Endodermal cell (in vitro differentiated cells): ENCODE data around the gene SLC48A1. TPM values are rescaled to one million over a fixed set of nuclear protein-coding genes. Genes with fewer than 3 reads are reported as not detected.

Source experiments
- DNase-seq: peaks from one replicate; pipeline ENCODE4 v3.0.0-alpha.2; 2017
- H3K27ac ChIP-seq: 2 replicates; pipeline ENCODE4 v1.5.1; 2013; ENCODE audit warnings: mild to moderate bottlenecking, low read depth, low read length, moderate library complexity
- H3K27me3 ChIP-seq: 2 replicates; pipeline ENCODE4 v1.6.1; 2013; ENCODE audit warnings: mild to moderate bottlenecking, low read length, moderate library complexity; ENCODE audit not compliant: insufficient read depth, control insufficient read depth, poor library complexity, severe bottlenecking
- H3K36me3 ChIP-seq: 2 replicates; pipeline ENCODE4 v1.7.0; 2013; ENCODE audit warnings: mild to moderate bottlenecking, low read length, moderate library complexity; ENCODE audit not compliant: control insufficient read depth, insufficient read depth
- H3K4me1 ChIP-seq: one replicate; pipeline ENCODE4 v1.7.0; 2013; ENCODE audit warnings: low read length; ENCODE audit not compliant: control insufficient read depth, insufficient read depth
- H3K4me3 ChIP-seq: 2 replicates; pipeline ENCODE4 v1.5.1; 2013; ENCODE audit warnings: mild to moderate bottlenecking, low read length, moderate library complexity
- H3K9ac ChIP-seq: 2 replicates; pipeline ENCODE4 v1.6.1; 2013; ENCODE audit warnings: mild to moderate bottlenecking, low read length, moderate library complexity; ENCODE audit not compliant: poor library complexity, severe bottlenecking; ENCODE audit errors: extremely low read depth
- H3K9me3 ChIP-seq: 2 replicates; pipeline ENCODE4 v1.6.1; 2013; ENCODE audit warnings: mild to moderate bottlenecking, low read length, moderate library complexity; ENCODE audit not compliant: control insufficient read depth
- H3K27ac Mint-ChIP-seq: 2 replicates; pipeline ENCODE4 v1.8.0; 2020; ENCODE audit warnings: mixed read lengths
- H3K27me3 Mint-ChIP-seq: 2 replicates; pipeline ENCODE4 v1.8.0; 2021; ENCODE audit warnings: mild to moderate bottlenecking, mixed read lengths; ENCODE audit not compliant: insufficient read depth
- H3K36me3 Mint-ChIP-seq: 2 replicates; pipeline ENCODE4 v1.8.0; 2020; ENCODE audit warnings: low read depth, mixed read lengths
- H3K4me1 Mint-ChIP-seq: 2 replicates; pipeline ENCODE4 v1.8.0; 2020; ENCODE audit warnings: mixed read lengths
- H3K4me3 Mint-ChIP-seq: 2 replicates; pipeline ENCODE4 v1.8.0; 2020; ENCODE audit warnings: mild to moderate bottlenecking, moderate library complexity, mixed read lengths
- H3K9me3 Mint-ChIP-seq: 2 replicates; pipeline ENCODE4 v1.8.0; 2020; ENCODE audit warnings: mild to moderate bottlenecking, mixed read lengths
- CTCF ChIP-seq: fragments of 200-600 bp; sonication (generic); conservative IDR thresholded peaks from 2 replicates; pipeline ENCODE4 v1.5.0; 2021; ENCODE audit warnings: antibody characterized with exemption, mild to moderate bottlenecking
- WGBS, 2 experiments: methylation state at CpG; one replicate each; pipeline versions ENCODE4 v1.1.5 to v1.1.7; 2013; ENCODE audit warnings: missing lambda C conversion rate in 2 of 2, mixed read lengths in 1 of 2; ENCODE audit not compliant: insufficient coverage in 1 of 2, insufficient read length in 1 of 2; 5-methylcytosine and 5-hydroxymethylcytosine counted together
- total RNA-seq, 2 donors: library from RNA; stranded (reverse); fragmentation: NEBNext Ultra II Directional in 1 of 2; extraction: Animal tissue kit (Norgen Biotek cat#: 25700) in 1 of 2; gene quantifications; 2 replicates in 1 of 2; 3 replicates in 1 of 2; pipeline ENCODE4 v1.2.1, GENCODE V29; 2021

The SLC48A1 gene
- total RNA-seq, 2 donors from 2014 or later: 21.3 to 30.4 TPM

GRCh38 chr12:47737936-47738594, 35.0 kb upstream of the SLC48A1 start:
- TF ChIP-seq CTCF: no peak
- no peak overlapping the region for H3K27ac ChIP-seq
- H3K4me3 Mint-ChIP-seq: no peak overlapping the region
- no peak overlapping the region for H3K4me3 ChIP-seq
- H3K9ac ChIP-seq: no peak overlapping the region
- no peaks in the 10 kb centered on the region for H3K4me1 ChIP-seq
- no peaks in the 10 kb centered on the region for H3K27me3 ChIP-seq
- H3K4me1 Mint-ChIP-seq: peaks cover 10% of the 10 kb centered on the region
- no peaks in the 10 kb centered on the region for H3K9me3 Mint-ChIP-seq
- 90 to 96% methylated on average over 8 to 17 of the region's 17 CpGs for WGBS, 2 experiments
- no peak overlapping the region for H3K27ac Mint-ChIP-seq
- H3K9me3 ChIP-seq: no peaks in the 10 kb centered on the region
- DNase-seq: no peak
- peaks cover 1% of the 10 kb centered on the region for H3K27me3 Mint-ChIP-seq
- no peaks in the 10 kb centered on the region for H3K36me3 Mint-ChIP-seq
- no peaks in the 10 kb centered on the region for H3K36me3 ChIP-seq

GRCh38 chr12:47739297-47739696, 33.7 kb upstream of the SLC48A1 start:
- TF ChIP-seq CTCF: no peak
- no peak overlapping the region for H3K9ac ChIP-seq
- Mint-ChIP-seq H3K4me3 (no peak overlapping the region), H3K27ac (no peak overlapping the region), H3K36me3 (no peaks in the 10 kb centered on the region), H3K9me3 (no peaks in the 10 kb centered on the region), H3K4me1 (peaks cover 15% of the 10 kb centered on the region), H3K27me3 (peaks cover 2% of the 10 kb centered on the region)
- H3K27me3 ChIP-seq: no peaks in the 10 kb centered on the region
- no peaks in the 10 kb centered on the region for H3K4me1 ChIP-seq
- no peak overlapping the region for H3K27ac ChIP-seq
- no peaks in the 10 kb centered on the region for H3K36me3 ChIP-seq
- no peaks in the 10 kb centered on the region for H3K9me3 ChIP-seq
- 87 to 100% methylated on average over 2 to 3 of the region's 3 CpGs for WGBS, 2 experiments
- no peak overlapping the region for H3K4me3 ChIP-seq
- no peak for DNase-seq

- H3K9ac ChIP-seq: no peak overlapping the region
- no peaks in the 10 kb centered on the region for H3K36me3 ChIP-seq
- 86 to 87% methylated on average over 3 to 12 of the region's 12 CpGs for WGBS, 2 experiments
- no peak overlapping the region for H3K4me3 ChIP-seq
- H3K4me1 Mint-ChIP-seq: peaks cover 11% of the 10 kb centered on the region
- TF ChIP-seq CTCF: no peak
- no peaks in the 10 kb centered on the region for H3K27me3 ChIP-seq
- no peaks in the 10 kb centered on the region for H3K4me1 ChIP-seq
- no peaks in the 10 kb centered on the region for H3K36me3 Mint-ChIP-seq
- no peak for DNase-seq
- no peak overlapping the region for H3K27ac ChIP-seq
- H3K27ac Mint-ChIP-seq: peak overlapping the region; percentile 30
- no peak overlapping the region for H3K4me3 Mint-ChIP-seq
- H3K27me3 Mint-ChIP-seq: peaks cover 2% of the 10 kb centered on the region
- H3K9me3 Mint-ChIP-seq: no peaks in the 10 kb centered on the region
- no peaks in the 10 kb centered on the region for H3K9me3 ChIP-seq
Measured at GRCh38 chr12:47739979-47740378, 33.1 kb upstream of the SLC48A1 start.
